ENCODE measurements around the gene VAMP2.

Gene VAMP2

GRCh38 chr17:8140065-8141029 lies 22.4 kb downstream of the VAMP2 start:
- TF ChIP-seq, protein P1, sequence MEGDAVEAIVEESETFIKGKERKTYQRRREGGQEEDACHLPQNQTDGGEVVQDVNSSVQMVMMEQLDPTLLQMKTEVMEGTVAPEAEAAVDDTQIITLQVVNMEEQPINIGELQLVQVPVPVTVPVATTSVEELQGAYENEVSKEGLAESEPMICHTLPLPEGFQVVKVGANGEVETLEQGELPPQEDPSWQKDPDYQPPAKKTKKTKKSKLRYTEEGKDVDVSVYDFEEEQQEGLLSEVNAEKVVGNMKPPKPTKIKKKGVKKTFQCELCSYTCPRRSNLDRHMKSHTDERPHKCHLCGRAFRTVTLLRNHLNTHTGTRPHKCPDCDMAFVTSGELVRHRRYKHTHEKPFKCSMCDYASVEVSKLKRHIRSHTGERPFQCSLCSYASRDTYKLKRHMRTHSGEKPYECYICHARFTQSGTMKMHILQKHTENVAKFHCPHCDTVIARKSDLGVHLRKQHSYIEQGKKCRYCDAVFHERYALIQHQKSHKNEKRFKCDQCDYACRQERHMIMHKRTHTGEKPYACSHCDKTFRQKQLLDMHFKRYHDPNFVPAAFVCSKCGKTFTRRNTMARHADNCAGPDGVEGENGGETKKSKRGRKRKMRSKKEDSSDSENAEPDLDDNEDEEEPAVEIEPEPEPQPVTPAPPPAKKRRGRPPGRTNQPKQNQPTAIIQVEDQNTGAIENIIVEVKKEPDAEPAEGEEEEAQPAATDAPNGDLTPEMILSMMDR (IDR thresholded peaks at IDR 0.05; ENCODE audit: insufficient read depth, low read depth, low read length, missing control alignments), result no peak
- no peak overlapping the region for H3K4me3 ChIP-seq (ENCODE audit: low read depth, low read length)
- DNase-seq (ENCODE audit: low read depth), result no peak

DNA sequence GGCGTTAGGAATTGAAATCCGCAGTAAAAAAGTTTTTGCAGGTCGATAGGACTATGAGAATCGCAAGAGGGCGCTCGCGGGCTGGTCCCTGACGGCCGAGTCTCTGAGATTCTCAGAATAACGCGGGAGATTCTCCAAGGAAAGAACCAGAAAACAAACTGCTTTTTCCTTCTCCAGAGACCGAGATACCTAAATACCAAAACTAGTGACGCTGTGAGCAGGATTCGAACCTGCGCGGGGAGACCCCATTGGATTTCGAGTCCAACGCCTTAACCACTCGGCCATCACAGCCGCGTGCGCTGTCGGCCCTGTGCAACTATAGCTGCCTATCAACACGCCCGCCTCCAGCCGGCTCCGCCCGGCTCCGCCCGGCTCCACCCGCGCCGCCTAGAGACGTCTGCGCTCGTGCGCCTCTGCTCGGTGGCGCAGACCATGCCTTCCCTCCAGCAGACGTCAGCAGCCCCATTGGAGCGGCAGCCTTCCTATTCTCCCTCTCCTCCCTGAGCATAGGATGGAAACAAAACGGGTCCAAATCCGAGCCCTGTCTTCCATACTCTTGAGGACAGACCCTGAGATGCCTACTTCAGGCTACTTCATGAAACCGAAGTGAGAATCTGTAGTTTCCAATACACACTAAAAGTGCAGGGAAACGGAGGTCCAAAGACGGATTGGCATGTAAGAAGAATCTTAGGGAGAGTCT lies 23.9 kb downstream of the VAMP2 start:
- H3K4me3 ChIP-seq (ENCODE audit: low read depth, low read length), result peak overlapping the region; percentile 77
- peak; percentile 97 for DNase-seq (ENCODE audit: low read depth)
- TF ChIP-seq, protein P1 (IDR thresholded peaks at IDR 0.05; ENCODE audit: insufficient read depth, low read depth, low read length, missing control alignments), result peak; percentile 80

GRCh38 chr17:8138374-8138671 lies 24.4 kb downstream of the VAMP2 start:
- no peak for DNase-seq (ENCODE audit: low read depth)
- TF ChIP-seq, protein P1 (IDR thresholded peaks at IDR 0.05; ENCODE audit: insufficient read depth, low read depth, low read length, missing control alignments), result no peak
- H3K4me3 ChIP-seq (ENCODE audit: low read depth, low read length), result peak overlapping the region; percentile 77

DNA sequence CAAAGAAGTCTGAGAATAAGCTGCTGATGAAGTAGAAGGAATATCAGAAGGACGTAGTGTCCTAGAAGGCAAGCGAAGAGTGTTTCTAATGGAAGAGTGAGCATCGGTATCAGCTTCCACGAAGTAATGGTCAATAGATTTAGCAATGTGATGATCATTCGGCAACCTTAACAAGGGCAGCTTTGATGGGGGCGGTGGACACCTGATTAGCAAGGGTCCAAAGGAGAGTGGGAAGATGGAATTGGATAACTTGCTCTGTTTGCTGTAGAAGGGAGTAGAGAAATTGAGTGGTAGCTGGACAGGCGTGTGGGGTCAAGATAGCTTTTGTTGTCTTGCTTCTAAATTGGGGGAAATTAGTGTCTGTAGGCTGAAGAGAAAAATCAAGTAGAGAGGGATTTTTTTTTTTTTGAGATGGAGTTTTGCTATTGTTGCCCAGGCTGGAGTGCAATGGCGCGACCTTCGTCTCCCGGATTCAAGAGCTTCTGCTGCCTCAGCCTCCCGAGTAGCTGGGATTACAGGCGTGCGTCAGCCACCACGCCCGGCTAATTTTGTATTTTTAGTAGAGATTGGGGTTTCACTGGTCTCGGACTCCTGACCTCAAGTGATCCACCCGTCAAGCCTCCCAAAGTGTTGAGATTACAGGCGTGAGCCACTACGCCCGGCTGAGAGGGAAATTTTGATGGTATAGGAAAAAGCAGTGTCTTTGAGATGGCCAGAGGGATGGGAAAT lies 24.9 kb downstream of the VAMP2 start:
- TF ChIP-seq, protein P1 (IDR thresholded peaks at IDR 0.05; ENCODE audit: insufficient read depth, low read depth, low read length, missing control alignments), result no peak
- H3K4me3 ChIP-seq (ENCODE audit: low read depth, low read length), result peak overlapping the region; percentile 77
- no peak for DNase-seq (ENCODE audit: low read depth)

- TF ChIP-seq, protein P1 (IDR thresholded peaks at IDR 0.05; ENCODE audit: insufficient read depth, low read depth, low read length, missing control alignments), result no peak
- H3K4me3 ChIP-seq (ENCODE audit: low read depth, low read length), result no peak overlapping the region
- no peak for DNase-seq (ENCODE audit: low read depth)
Observed at GRCh38 chr17:8133941-8134340, 28.8 kb downstream of the VAMP2 start.

- no peak for DNase-seq (ENCODE audit: low read depth)
- TF ChIP-seq, protein P1 (IDR thresholded peaks at IDR 0.05; ENCODE audit: insufficient read depth, low read depth, low read length, missing control alignments), result no peak
- no peak overlapping the region for H3K4me3 ChIP-seq (ENCODE audit: low read depth, low read length)
Observed at GRCh38 chr17:8133399-8133798, 29.3 kb downstream of the VAMP2 start.

Measured in GM12865 (cell line).